Nephron (organoid): ENCODE measurements around the gene AHCYL2.
A peak's percentile ranks its signal among the peaks of the same experiment; 100 is the strongest.

Experiments used
- H3K27ac Mint-ChIP-seq, 3 experiments: 2 replicates each; pipeline ENCODE4 v1.8.0; 2020; ENCODE audit warnings: mixed read lengths in 3 of 3, mild to moderate bottlenecking in 2 of 3, moderate library complexity in 1 of 3
- H3K27me3 Mint-ChIP-seq: 2 replicates; pipeline ENCODE4 v1.8.0; 2021; ENCODE audit warnings: low read depth, mild to moderate bottlenecking, moderate library complexity, mixed read lengths
- H3K36me3 Mint-ChIP-seq: 2 replicates; pipeline ENCODE4 v1.8.0; 2020; ENCODE audit warnings: low read depth, mixed read lengths
- H3K4me1 Mint-ChIP-seq: 2 replicates; pipeline ENCODE4 v1.8.0; 2020; ENCODE audit warnings: mixed read lengths
- H3K4me3 Mint-ChIP-seq, 3 experiments: 2 replicates each; pipeline ENCODE4 v1.8.0; 2020; ENCODE audit warnings: mild to moderate bottlenecking in 3 of 3, mixed read lengths in 3 of 3, moderate library complexity in 2 of 3
- H3K9me3 Mint-ChIP-seq: 2 replicates; pipeline ENCODE4 v1.8.0; 2020; ENCODE audit warnings: mixed read lengths
- TF ChIP-seq, protein P1 (sequence below), 3 experiments: fragments of 200-600 bp; sonication (generic); IDR thresholded peaks; one replicate each; pipeline ENCODE4 v1.5.0; 2021; ENCODE audit warnings: antibody characterized with exemption in 3 of 3; ENCODE audit not compliant: unreplicated experiment in 3 of 3

The AHCYL2 gene

DNA sequence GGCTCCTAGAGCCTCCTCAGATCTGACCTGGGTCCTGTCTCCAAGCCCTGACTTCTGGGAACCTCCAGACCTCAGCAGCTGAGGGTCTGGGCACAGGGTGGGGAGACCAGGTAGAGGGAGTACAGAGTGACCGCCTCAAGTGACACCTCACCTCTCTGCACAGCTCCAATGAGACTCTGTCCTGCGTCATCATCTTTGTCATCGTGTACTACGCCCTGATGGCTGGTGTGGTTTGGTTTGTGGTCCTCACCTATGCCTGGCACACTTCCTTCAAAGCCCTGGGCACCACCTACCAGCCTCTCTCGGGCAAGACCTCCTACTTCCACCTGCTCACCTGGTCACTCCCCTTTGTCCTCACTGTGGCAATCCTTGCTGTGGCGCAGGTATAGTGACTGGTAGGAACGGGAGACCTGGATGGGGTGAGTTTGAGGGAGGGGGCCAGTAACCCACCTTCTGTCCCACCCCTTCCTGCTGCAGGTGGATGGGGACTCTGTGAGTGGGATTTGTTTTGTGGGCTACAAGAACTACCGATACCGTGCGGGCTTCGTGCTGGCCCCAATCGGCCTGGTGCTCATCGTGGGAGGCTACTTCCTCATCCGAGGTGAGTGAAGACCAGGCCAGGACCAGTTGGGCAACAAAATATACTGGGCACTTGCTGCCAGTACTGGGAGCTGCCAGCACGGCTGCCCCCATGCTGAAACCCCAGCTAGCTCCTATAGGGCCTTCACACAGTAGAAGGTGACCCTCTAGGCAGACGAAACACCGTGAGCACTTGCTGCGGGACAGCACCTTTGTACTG lies 18.6 kb upstream of the AHCYL2 start:
- Mint-ChIP-seq H3K4me3 (no peak overlapping the region), H3K27me3 (no peaks in the 10 kb centered on the region), H3K4me1 (no peaks in the 10 kb centered on the region), H3K27ac (no peak overlapping the region), H3K9me3 (no peaks in the 10 kb centered on the region), H3K36me3 (peaks cover 64% of the 10 kb centered on the region)
- TF ChIP-seq, protein P1, sequence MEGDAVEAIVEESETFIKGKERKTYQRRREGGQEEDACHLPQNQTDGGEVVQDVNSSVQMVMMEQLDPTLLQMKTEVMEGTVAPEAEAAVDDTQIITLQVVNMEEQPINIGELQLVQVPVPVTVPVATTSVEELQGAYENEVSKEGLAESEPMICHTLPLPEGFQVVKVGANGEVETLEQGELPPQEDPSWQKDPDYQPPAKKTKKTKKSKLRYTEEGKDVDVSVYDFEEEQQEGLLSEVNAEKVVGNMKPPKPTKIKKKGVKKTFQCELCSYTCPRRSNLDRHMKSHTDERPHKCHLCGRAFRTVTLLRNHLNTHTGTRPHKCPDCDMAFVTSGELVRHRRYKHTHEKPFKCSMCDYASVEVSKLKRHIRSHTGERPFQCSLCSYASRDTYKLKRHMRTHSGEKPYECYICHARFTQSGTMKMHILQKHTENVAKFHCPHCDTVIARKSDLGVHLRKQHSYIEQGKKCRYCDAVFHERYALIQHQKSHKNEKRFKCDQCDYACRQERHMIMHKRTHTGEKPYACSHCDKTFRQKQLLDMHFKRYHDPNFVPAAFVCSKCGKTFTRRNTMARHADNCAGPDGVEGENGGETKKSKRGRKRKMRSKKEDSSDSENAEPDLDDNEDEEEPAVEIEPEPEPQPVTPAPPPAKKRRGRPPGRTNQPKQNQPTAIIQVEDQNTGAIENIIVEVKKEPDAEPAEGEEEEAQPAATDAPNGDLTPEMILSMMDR (IDR thresholded peaks at IDR 0.05; ENCODE audit: unreplicated experiment in 3 of 3) = no peak

DNA sequence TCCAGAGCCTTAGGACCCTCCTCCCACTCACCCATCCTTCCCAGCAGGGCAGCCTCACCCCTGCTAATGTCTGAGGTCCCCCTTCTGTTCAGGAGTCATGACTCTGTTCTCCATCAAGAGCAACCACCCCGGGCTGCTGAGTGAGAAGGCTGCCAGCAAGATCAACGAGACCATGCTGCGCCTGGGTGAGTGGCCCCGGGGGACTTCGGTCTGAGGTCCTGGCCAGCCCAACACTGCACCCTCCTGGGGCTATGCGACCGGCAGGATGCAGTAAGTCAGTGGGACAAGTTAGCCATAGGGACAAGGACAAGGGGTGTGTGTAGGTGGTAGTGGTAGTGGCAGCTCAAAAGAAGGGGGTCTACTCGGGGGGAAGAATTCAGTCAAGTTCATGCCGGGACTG lies 16.2 kb upstream of the AHCYL2 start:
- H3K27me3 Mint-ChIP-seq = no peaks in the 10 kb centered on the region
- H3K36me3 Mint-ChIP-seq = peaks cover 60% of the 10 kb centered on the region
- H3K27ac Mint-ChIP-seq = no peak overlapping the region
- no peaks in the 10 kb centered on the region for H3K9me3 Mint-ChIP-seq
- no peak overlapping the region for H3K4me3 Mint-ChIP-seq
- TF ChIP-seq, protein P1 (IDR thresholded peaks at IDR 0.05; ENCODE audit: unreplicated experiment in 3 of 3) = no peak
- H3K4me1 Mint-ChIP-seq = peaks cover under 1% of the 10 kb centered on the region

DNA sequence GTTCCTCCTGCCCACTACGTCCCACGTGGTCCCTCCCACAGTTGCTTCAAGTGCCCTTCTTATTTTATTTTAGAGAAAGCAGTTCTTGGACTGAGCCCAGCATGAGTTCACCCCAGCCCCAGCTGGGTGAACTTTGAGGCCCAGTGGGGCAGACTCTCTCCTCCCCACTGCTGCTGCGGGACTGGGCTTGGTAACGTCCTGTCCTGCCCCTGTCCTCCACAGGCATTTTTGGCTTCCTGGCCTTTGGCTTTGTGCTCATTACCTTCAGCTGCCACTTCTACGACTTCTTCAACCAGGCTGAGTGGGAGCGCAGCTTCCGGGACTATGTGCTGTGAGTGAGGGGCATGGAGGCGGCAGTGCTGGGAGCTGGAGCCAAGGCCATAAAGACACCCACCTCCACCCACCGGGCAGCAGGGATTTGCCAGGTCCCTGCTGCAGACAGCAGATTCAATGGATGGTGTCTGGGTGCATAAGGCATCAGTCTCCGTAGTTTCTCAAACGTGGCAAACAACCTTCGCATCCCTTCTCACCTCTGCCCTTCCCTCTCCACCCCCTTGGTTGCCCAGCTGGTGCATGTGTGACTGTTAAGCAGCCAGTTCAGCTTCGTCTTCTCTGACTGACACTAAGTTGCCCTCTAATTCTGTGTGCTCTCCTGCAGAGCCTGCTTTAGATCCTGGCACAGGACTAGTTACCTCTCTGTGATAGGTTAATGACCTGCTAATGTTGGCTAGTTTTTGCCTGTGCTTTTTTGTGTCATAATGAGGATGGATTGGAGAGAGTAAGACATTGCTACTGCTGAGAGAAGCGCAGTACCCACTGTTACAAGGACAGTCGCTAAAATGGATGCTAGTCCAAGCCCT lies 15.5 kb upstream of the AHCYL2 start:
- Mint-ChIP-seq H3K9me3 (no peaks in the 10 kb centered on the region), H3K27me3 (no peaks in the 10 kb centered on the region), H3K27ac (no peak overlapping the region), H3K4me3 (no peak overlapping the region), H3K36me3 (peaks cover 63% of the 10 kb centered on the region), H3K4me1 (peaks cover 5% of the 10 kb centered on the region)
- TF ChIP-seq, protein P1 (IDR thresholded peaks at IDR 0.05; ENCODE audit: unreplicated experiment in 3 of 3) = no peak

DNA sequence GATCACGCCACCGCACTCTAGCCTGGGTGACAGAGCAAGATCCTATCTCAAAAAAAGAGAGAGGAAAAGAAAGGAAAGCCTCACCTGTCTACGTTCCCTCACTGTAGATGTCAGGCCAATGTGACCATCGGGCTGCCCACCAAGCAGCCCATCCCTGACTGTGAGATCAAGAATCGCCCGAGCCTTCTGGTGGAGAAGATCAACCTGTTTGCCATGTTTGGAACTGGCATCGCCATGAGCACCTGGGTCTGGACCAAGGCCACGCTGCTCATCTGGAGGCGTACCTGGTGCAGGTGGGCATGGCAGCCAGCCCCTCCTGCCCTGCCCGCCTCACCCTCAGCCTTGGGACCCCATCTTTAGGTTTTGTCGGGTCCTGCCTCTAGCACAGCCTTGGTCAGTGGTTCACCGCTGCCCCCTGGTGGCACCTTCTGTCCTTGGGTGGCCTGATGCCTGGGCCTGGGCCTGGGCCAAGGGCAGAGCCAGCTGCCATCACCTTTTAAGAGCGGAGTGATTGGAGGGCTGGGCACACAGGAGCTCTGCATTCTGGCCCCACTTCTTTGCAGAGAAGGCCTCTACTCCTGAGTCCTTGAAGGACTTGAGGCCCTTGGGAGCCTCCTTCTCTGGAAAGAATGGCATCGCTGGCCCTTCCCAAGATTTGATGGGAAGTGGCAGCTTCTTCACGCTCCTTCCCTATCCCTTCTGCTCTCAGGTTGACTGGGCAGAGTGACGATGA lies 14.4 kb upstream of the AHCYL2 start:
- TF ChIP-seq, protein P1 (IDR thresholded peaks at IDR 0.05; ENCODE audit: unreplicated experiment in 3 of 3) = peak; percentile 71 to 80 (median 79)
- peaks cover 70% of the 10 kb centered on the region for H3K36me3 Mint-ChIP-seq
- no peaks in the 10 kb centered on the region for H3K27me3 Mint-ChIP-seq
- H3K9me3 Mint-ChIP-seq = no peaks in the 10 kb centered on the region
- H3K4me1 Mint-ChIP-seq = peaks cover 5% of the 10 kb centered on the region
- no peak overlapping the region for H3K27ac Mint-ChIP-seq
- H3K4me3 Mint-ChIP-seq = no peak overlapping the region

DNA sequence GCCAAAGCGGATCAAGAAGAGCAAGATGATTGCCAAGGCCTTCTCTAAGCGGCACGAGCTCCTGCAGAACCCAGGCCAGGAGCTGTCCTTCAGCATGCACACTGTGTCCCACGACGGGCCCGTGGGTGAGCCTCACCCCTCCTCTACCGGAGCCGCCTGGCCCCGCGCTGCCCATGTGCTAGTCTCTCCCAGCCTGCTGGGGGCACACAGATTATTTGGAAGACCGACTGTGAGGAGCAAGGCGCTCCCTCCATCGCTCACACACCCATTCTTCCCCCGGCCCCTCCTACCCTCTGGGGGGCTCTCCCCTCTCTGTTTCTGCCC lies 13.9 kb upstream of the AHCYL2 start:
- Mint-ChIP-seq H3K36me3 (peaks cover 69% of the 10 kb centered on the region), H3K9me3 (no peaks in the 10 kb centered on the region), H3K27me3 (no peaks in the 10 kb centered on the region), H3K27ac (no peak overlapping the region), H3K4me1 (peaks cover 5% of the 10 kb centered on the region), H3K4me3 (no peak overlapping the region)
- TF ChIP-seq, protein P1 (IDR thresholded peaks at IDR 0.05; ENCODE audit: unreplicated experiment in 3 of 3) = no peak
